Effector CD4-positive, alpha-beta T cell (primary cell): ENCODE results near the gene FBXO33.

Experiments
- DNase-seq: peaks from one replicate; pipeline ENCODE4 v3.0.0-alpha.2; 2020
- total RNA-seq: gene quantifications from one replicate; lab custom pipeline; 2026; lab: John Stamatoyannopoulos, UW

The FBXO33 gene
- 148 reads per million, percentile 89 among the genes with 10 or more reads in this experiment for total RNA-seq

- peak; percentile 92 for DNase-seq
Measured at GRCh38 chr14:39432179-39432618, at the start of gene FBXO33. FBXO33 (minus strand) TSS chr14:39432433; CDS start chr14:39432162, 271 bp downstream.

GRCh38 chr14:39474416-39474911, 42.2 kb upstream of the FBXO33 start:
- no peak for DNase-seq

- DNase-seq, result no peak
Measured at GRCh38 chr14:39472078-39472477, 39.8 kb upstream of the FBXO33 start.

- peak; percentile 3 for DNase-seq
Measured at GRCh38 chr14:39469094-39469710, 37.0 kb upstream of the FBXO33 start.

- DNase-seq, result no peak
Measured at GRCh38 chr14:39467889-39468524, 35.8 kb upstream of the FBXO33 start.

- DNase-seq, result no peak
Measured at GRCh38 chr14:39459795-39460478, 27.7 kb upstream of the FBXO33 start.

GRCh38 chr14:39456702-39457250, 24.5 kb upstream of the FBXO33 start:
- DNase-seq, result no peak

- no peak for DNase-seq
Measured at GRCh38 chr14:39454906-39455539, 22.8 kb upstream of the FBXO33 start.

GRCh38 chr14:39452680-39453079, 20.4 kb upstream of the FBXO33 start:
- no peak for DNase-seq

- DNase-seq, result no peak
Measured at GRCh38 chr14:39451811-39452210, 19.6 kb upstream of the FBXO33 start.

GRCh38 chr14:39447175-39447661, 15.0 kb upstream of the FBXO33 start:
- DNase-seq, result no peak

GRCh38 chr14:39446131-39446744, 14.0 kb upstream of the FBXO33 start:
- DNase-seq, result no peak

GRCh38 chr14:39442293-39442692, 10.1 kb upstream of the FBXO33 start:
- no peak for DNase-seq

GRCh38 chr14:39441805-39442204, 9.6 kb upstream of the FBXO33 start:
- no peak for DNase-seq

- no peak for DNase-seq
Measured at GRCh38 chr14:39440975-39441374, 8.7 kb upstream of the FBXO33 start.

- no peak for DNase-seq
Measured at GRCh38 chr14:39435241-39435640, 3.0 kb upstream of the FBXO33 start.

GRCh38 chr14:39434401-39434800, 2.2 kb upstream of the FBXO33 start:
- DNase-seq, result no peak

GRCh38 chr14:39433452-39433813, 1.2 kb upstream of the FBXO33 start:
- DNase-seq, result no peak

GRCh38 chr14:39432619-39433451, 602 bp upstream of the FBXO33 start:
- DNase-seq, result peak; percentile 67

GRCh38 chr14:39431416-39432178, 636 bp downstream of the FBXO33 start:
- peak; percentile 38 for DNase-seq
